Measurements from ENCODE around the gene DEUP1.
"Not testable (repeated sequence)": the region's sequence is repeated elsewhere in the genome, so short reads cannot be mapped to it uniquely, and the experiment has no call there.

The DEUP1 gene

GRCh38 chr11:93330446-93330984 is at the start of gene DEUP1:
Gene DEUP1 (plus strand): TSS chr11:93330742. CDS start chr11:93332260, 1,518 bp downstream.
- DNase-seq (ENCODE audit: low read depth): no peak

DNA sequence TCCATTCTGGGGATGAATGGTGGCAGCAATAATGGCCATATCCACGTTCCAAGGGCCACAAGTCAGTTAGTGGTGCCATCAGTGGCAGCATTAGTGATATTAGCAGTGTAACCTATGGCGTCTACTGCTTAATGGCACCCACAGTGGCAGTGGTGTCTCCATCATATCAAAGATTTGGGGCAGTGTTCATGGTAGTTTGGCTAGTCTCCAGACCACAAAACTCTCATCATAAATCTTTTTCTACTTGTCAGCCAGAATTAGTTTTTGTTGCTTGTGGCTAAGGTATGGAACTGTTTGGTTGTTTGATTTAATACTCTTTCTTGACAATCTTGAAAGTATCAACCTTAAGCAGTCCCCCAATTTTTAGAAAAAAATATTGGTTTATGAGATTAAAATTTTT is 45.1 kb upstream of the DEUP1 start:
- DNase-seq (ENCODE audit: low read depth): no peak

DNA sequence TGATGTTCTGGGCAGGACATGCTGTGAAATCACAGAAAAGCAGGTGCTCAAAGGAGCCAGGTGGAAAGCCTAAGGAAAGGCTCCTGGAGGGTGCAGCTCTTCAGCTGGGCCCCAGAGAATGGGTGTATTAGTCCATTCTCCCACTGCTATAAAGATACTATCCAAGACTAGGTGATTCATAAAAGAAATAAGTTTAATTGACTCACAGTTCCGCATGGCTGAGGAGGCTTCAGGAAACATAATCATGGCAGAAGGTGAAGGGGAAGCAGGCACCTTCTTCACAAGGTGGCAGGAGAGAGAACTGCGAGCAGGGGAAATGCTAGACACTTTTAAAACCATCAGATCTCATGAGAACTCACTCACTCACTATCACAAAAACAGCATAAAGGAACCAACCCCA is 43.1 kb upstream of the DEUP1 start:
- DNase-seq (ENCODE audit: low read depth): no peak

- DNase-seq (ENCODE audit: low read depth): no peak
These were observed 42.5 kb upstream of the DEUP1 start for GRCh38 chr11:93288079-93288478.

DNA sequence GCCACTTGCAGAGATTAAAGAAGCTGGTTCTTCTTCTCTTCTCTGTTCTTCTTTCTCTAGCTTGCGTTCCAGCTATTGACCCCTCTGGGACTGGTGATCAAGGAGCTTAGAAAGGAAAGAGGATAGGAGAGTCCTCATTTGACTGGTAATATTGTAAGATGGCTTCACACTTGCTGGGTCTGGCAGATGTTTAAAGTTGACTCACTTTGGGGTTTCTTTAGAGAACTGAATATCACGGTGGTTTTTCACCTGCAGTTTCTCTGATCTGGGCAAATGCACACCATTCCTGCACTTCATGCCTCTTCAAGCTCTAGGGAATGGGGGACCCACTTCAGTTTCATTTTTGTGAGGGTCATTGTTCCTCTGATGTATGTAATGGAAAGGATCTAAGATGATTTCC is 41.8 kb upstream of the DEUP1 start:
- DNase-seq (ENCODE audit: low read depth): no peak

- DNase-seq (ENCODE audit: low read depth): no peak
These were observed 40.6 kb upstream of the DEUP1 start for GRCh38 chr11:93289782-93290463.

DNA sequence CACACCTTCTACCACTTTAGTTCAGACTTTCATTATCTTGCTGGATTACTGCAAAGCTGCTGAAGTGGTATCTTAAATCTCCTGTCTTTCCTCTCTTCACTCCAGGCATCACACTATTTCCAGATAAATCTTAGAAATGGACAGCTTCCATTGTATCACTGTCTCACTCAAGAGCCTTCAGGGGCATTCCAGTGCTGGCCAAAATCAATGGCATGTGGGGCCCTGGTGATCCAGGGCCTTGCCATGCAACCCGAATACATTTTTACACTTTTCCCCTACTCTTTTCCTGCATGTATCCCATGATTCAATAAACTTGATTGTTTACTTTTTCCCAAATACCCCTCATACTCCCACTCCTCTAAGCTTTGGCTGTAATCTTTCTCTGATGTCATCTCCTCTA is 39.4 kb upstream of the DEUP1 start:
- no peak for DNase-seq (ENCODE audit: low read depth)

DNA sequence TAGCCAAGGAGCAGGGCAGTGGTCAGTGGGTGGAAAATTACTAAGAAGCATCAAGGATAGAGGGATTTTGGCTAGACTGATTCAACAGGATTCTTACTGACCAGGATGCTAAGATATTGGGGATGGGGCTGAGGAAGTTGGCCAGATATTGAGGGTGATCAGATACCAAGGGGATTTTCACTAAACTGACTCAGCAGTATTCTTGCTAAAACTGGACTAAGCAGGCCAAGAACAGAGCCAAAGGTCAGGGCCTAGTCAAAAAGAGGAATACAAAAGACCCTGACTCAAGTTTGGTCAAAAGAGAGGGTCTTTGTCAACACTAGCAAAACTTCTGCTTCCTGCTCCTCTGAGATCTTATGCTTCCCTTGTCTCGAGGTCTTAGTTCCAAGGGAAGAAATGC is 38.6 kb upstream of the DEUP1 start:
- no peak for DNase-seq (ENCODE audit: low read depth)

GRCh38 chr11:93295921-93296575 is 34.5 kb upstream of the DEUP1 start:
- DNase-seq (ENCODE audit: low read depth): no peak

- no peak for DNase-seq (ENCODE audit: low read depth)
These were observed 26.9 kb upstream of the DEUP1 start for GRCh38 chr11:93303689-93304088.

DNA sequence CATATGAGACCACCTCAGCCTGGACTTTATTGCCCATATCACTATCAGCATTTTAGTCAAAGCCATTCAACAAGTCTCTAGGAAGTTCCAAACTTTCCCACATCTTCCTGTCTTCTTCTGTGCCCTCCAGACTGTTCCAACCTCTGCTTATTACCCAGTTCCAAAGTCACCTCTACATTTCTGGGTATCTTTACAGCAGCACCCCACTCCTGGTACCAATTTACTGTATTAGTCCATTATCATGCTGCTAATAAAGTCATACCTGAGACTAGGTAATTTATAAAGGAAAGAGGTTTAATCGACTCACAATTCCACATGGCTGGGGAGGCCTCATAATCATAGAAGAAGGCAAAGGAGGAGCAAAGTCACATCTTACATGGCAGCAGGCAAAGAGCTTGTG is 16.1 kb upstream of the DEUP1 start:
- not testable (repeated sequence) for DNase-seq (ENCODE audit: low read depth)

- DNase-seq (ENCODE audit: low read depth): no peak
These were observed 11.2 kb upstream of the DEUP1 start for GRCh38 chr11:93319224-93319839.

DNA sequence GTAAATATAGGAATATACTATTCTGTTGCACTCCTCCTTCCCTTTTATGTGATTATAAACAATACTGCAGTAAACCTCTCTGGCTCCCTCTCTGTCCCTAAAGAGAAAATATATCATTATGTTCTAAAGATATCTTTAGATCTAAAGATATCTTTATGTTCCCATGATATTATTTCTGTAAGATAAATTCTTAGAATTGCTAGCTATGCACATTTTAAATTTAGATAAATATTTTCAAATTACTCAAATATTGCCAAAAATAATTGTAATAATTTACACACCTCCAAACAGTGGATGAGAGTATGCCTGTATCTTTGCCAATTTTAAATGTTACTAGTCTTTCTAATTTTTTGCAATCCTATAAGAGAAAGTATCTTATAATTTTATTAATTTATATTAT is 10.3 kb upstream of the DEUP1 start:
- DNase-seq (ENCODE audit: low read depth): no peak

DNA sequence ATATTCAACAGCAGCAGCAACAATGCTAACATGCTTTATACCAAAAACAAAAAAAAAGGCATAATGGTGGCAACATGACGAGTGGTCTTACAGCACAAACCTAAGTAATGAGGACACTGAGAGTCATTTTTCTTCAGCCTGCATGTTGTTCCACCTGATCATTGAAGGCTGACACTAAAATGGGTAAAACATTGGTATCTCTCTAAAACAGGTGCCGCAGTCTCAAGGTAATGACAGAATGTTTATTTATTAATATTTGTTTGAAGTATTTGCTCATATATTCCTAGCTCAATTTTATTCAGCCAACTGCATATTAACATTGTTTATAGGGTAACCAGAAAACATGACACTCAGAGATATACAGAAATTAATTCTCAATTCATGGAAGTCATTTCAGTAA is 8.3 kb upstream of the DEUP1 start:
- DNase-seq (ENCODE audit: low read depth): no peak

DNA sequence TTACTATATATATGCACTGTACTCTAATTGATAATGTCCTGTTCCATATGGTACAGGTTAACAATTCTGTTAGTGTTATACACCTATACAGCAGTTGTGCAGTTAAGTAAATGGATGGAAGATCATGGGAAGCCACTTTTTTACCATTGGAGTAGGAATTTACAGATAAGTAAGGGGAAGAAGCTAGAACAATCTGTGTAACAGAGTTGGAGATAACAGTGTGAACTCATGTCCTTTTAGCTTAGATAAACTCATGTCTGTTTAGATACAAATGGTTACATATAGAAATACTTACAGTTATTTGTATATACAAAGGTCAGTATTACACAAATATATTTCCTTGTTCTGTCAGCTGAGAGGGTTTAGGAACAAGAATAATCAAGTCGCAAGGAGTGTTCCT is 6.8 kb upstream of the DEUP1 start:
- no peak for DNase-seq (ENCODE audit: low read depth)

GRCh38 chr11:93324500-93324899 is 6.0 kb upstream of the DEUP1 start:
- DNase-seq (ENCODE audit: low read depth): no peak

GRCh38 chr11:93326681-93327080 is 3.9 kb upstream of the DEUP1 start:
- DNase-seq (ENCODE audit: low read depth): no peak

GRCh38 chr11:93329936-93330445 is 551 bp upstream of the DEUP1 start:
- DNase-seq (ENCODE audit: low read depth): no peak

GRCh38 chr11:93340223-93340622 is 9.7 kb downstream of the DEUP1 start:
- no peak for DNase-seq (ENCODE audit: low read depth)

DNA sequence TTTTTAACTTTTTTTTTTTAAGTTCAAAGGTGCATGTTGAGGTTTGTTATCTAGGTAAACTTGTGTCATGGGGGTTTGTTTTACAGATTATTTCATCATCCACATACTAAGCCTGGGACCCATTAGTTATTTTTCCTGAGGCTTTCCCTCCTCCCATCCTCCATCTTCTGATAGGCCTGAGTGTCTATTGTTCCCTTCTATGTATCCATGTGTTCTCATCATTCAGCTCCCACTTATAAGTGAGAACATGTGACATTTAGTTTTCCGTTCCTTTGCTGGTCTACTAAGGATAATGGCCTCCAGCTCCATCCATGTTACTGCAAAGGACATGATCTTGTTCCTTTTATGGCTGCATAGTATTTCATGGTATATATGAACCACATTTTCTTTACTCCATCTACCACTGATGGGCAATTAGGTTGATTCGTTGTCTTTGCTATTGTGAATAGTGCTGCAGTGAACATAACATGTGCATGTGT is 14.4 kb downstream of the DEUP1 start:
- no peak for DNase-seq (ENCODE audit: low read depth)

- no peak for DNase-seq (ENCODE audit: low read depth)
These were observed 18.4 kb downstream of the DEUP1 start for GRCh38 chr11:93348930-93349329.

GRCh38 chr11:93350835-93351234 is 20.3 kb downstream of the DEUP1 start:
- no peak for DNase-seq (ENCODE audit: low read depth)

GRCh38 chr11:93359396-93359795 is 28.9 kb downstream of the DEUP1 start:
- no peak for DNase-seq (ENCODE audit: low read depth)
